Loucy (cell line): Measurements from ENCODE around the gene ZNF230.

Source experiments
- H2AFZ ChIP-seq: fragments of 200-600 bp; sonication (generic); 2 replicates; pipeline ENCODE4 v1.6.0; 2016; ENCODE audit warnings: antibody characterized with exemption, mild to moderate bottlenecking, low read length, moderate library complexity
- H3F3A ChIP-seq: fragments of 200-600 bp; 2 replicates; pipeline ENCODE4 v1.6.0; 2016; ENCODE audit warnings: antibody characterized with exemption, low read depth, mild to moderate bottlenecking
- H3K27me3 ChIP-seq: fragments of 200-600 bp; sonication (generic); 2 replicates; pipeline ENCODE4 v1.6.1; 2014; ENCODE audit warnings: low read length, mild to moderate bottlenecking; ENCODE audit not compliant: insufficient read depth, poor library complexity, severe bottlenecking
- H3K36me3 ChIP-seq: fragments of 200-600 bp; sonication (generic); 2 replicates; pipeline ENCODE4 v1.6.1; 2016; ENCODE audit warnings: low read length; ENCODE audit not compliant: insufficient read depth
- H3K4me1 ChIP-seq: fragments of 200-600 bp; sonication (generic); 2 replicates; pipeline ENCODE4 v1.5.1; 2014; ENCODE audit warnings: low read length, mild to moderate bottlenecking; ENCODE audit not compliant: insufficient read depth, poor library complexity, severe bottlenecking
- H3K4me2 ChIP-seq: fragments of 200-600 bp; sonication (generic); 2 replicates; pipeline ENCODE4 v1.6.0; 2014; ENCODE audit warnings: antibody characterized with exemption, low read length, low read depth, mild to moderate bottlenecking; ENCODE audit not compliant: poor library complexity, severe bottlenecking
- H3K4me3 ChIP-seq: fragments of 200-600 bp; sonication (generic); 2 replicates; pipeline ENCODE4 v1.5.1; 2014; ENCODE audit warnings: low read length, mild to moderate bottlenecking, mixed read lengths; ENCODE audit not compliant: poor library complexity, severe bottlenecking
- H3K79me2 ChIP-seq: fragments of 200-600 bp; sonication (generic); 2 replicates; pipeline ENCODE4 v1.6.1; 2014; ENCODE audit warnings: low read length; ENCODE audit not compliant: insufficient read depth
- H3K9ac ChIP-seq: fragments of 200-600 bp; sonication (generic); 2 replicates; pipeline ENCODE4 v1.6.0; 2014; ENCODE audit warnings: mild to moderate bottlenecking, low read depth, low read length, moderate library complexity; ENCODE audit not compliant: poor library complexity, severe bottlenecking
- H3K9me2 ChIP-seq: fragments of 200-600 bp; sonication (generic); replicated peaks from 2 replicates; pipeline ENCODE4 v1.6.1; 2016; ENCODE audit warnings: low read depth, low read length, mixed read lengths
- H3K9me3 ChIP-seq: fragments of 200-600 bp; sonication (generic); 2 replicates; pipeline ENCODE4 v1.6.1; 2014; ENCODE audit warnings: mild to moderate bottlenecking, antibody characterized with exemption, low read length, low read depth; ENCODE audit not compliant: insufficient read depth
- H4K20me1 ChIP-seq: fragments of 200-600 bp; sonication (generic); 2 replicates; pipeline ENCODE4 v1.6.0; 2014; ENCODE audit warnings: antibody characterized with exemption, low read length, mild to moderate bottlenecking; ENCODE audit not compliant: insufficient read depth, poor library complexity, severe bottlenecking
- EZH2phosphoT487 ChIP-seq: fragments of 200-600 bp; IDR thresholded peaks from 2 replicates; pipeline ENCODE4 v1.6.1; 2018; ENCODE audit warnings: antibody characterized with exemption, mild to moderate bottlenecking, moderate library complexity, borderline replicate concordance
- TF ChIP-seq, protein P1 (sequence below): fragments of 200-600 bp; sonication (generic); conservative IDR thresholded peaks from 2 replicates; pipeline ENCODE4 v1.5.1; 2014; ENCODE audit warnings: mild to moderate bottlenecking, antibody characterized with exemption, low read length

ZNF230 gene

DNA sequence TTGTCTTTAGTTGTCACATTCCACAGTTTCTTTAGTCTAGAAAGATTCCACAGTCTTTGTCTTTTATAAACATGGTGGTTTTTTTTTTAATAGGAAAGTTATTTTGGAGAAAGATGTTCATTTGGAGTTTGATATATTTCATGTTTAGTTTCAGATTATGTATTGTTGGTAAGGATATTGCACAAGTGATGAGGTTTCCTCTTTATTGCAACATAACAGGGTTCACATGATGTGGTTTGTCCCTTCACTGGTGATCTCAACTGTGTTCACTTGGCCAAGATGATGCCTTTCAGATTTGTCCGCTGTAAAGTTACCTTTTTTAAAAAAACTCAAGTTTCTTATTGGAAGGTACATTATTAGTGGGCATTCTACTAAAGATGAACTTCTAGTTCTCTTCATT, 3.2 kb downstream of the ZNF230 start:
- Histone ChIP-seq H2AFZ (no peak overlapping the region), H3K4me2 (peak overlapping the region; percentile 9), H3K4me1 (peaks cover 10% of the 10 kb centered on the region), H3K9ac (no peak overlapping the region), H3F3A (no peaks in the 10 kb centered on the region), H3K9me3 (peaks cover 19% of the 10 kb centered on the region; the same call in 1 of the 2 replicates), H3K9me2 (no peaks in the 10 kb centered on the region), H3K36me3 (peaks cover 36% of the 10 kb centered on the region; the same call in 1 of the 2 replicates), H3K79me2 (peaks cover 9% of the 10 kb centered on the region), H4K20me1 (no peaks in the 10 kb centered on the region), H3K27me3 (no peaks in the 10 kb centered on the region), H3K4me3 (no peak overlapping the region)
- TF ChIP-seq, protein P1, sequence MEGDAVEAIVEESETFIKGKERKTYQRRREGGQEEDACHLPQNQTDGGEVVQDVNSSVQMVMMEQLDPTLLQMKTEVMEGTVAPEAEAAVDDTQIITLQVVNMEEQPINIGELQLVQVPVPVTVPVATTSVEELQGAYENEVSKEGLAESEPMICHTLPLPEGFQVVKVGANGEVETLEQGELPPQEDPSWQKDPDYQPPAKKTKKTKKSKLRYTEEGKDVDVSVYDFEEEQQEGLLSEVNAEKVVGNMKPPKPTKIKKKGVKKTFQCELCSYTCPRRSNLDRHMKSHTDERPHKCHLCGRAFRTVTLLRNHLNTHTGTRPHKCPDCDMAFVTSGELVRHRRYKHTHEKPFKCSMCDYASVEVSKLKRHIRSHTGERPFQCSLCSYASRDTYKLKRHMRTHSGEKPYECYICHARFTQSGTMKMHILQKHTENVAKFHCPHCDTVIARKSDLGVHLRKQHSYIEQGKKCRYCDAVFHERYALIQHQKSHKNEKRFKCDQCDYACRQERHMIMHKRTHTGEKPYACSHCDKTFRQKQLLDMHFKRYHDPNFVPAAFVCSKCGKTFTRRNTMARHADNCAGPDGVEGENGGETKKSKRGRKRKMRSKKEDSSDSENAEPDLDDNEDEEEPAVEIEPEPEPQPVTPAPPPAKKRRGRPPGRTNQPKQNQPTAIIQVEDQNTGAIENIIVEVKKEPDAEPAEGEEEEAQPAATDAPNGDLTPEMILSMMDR, result no peak
- TF ChIP-seq EZH2phosphoT487, result no peak

GRCh38 chr19:44007473-44007872, 4.7 kb downstream of the ZNF230 start:
- H3F3A ChIP-seq, result no peaks in the 10 kb centered on the region
- H3K4me1 ChIP-seq, result peaks cover 8% of the 10 kb centered on the region
- no peak for TF ChIP-seq EZH2phosphoT487
- TF ChIP-seq, protein P1, result no peak
- H3K27me3 ChIP-seq, result no peaks in the 10 kb centered on the region
- H3K79me2 ChIP-seq, result peaks cover 9% of the 10 kb centered on the region
- H3K36me3 ChIP-seq, result peaks cover 40% of the 10 kb centered on the region; the same call in 1 of the 2 replicates
- no peak overlapping the region for H3K9ac ChIP-seq
- H4K20me1 ChIP-seq, result no peaks in the 10 kb centered on the region
- no peak overlapping the region for H2AFZ ChIP-seq
- H3K9me3 ChIP-seq, result peaks cover 23% of the 10 kb centered on the region; the same call in 1 of the 2 replicates
- no peaks in the 10 kb centered on the region for H3K9me2 ChIP-seq
- H3K4me3 ChIP-seq, result no peak overlapping the region
- no peak overlapping the region for H3K4me2 ChIP-seq

- Histone ChIP-seq H3K9me3 (peaks cover 23% of the 10 kb centered on the region; the same call in 1 of the 2 replicates), H3K36me3 (peaks cover 40% of the 10 kb centered on the region; the same call in 1 of the 2 replicates), H3K4me2 (no peak overlapping the region), H3K79me2 (no peaks in the 10 kb centered on the region), H4K20me1 (no peaks in the 10 kb centered on the region), H3K9me2 (no peaks in the 10 kb centered on the region), H3F3A (no peaks in the 10 kb centered on the region), H3K4me3 (no peak overlapping the region), H3K9ac (no peak overlapping the region), H2AFZ (no peak overlapping the region), H3K27me3 (no peaks in the 10 kb centered on the region), H3K4me1 (no peaks in the 10 kb centered on the region)
- TF ChIP-seq, protein P1, result no peak
- TF ChIP-seq EZH2phosphoT487, result no peak
Observed at GRCh38 chr19:44010468-44010867, 7.7 kb downstream of the ZNF230 start.
